Measurements from ENCODE around the gene PRIM2.
"Not testable (repeated sequence)": the region's sequence is repeated elsewhere in the genome, so short reads cannot be mapped to it uniquely, and the experiment has no call there.

Gene PRIM2

GRCh38 chr6:57432919-57433684, 115.7 kb downstream of the PRIM2 start:
- TF ChIP-seq, protein P1, sequence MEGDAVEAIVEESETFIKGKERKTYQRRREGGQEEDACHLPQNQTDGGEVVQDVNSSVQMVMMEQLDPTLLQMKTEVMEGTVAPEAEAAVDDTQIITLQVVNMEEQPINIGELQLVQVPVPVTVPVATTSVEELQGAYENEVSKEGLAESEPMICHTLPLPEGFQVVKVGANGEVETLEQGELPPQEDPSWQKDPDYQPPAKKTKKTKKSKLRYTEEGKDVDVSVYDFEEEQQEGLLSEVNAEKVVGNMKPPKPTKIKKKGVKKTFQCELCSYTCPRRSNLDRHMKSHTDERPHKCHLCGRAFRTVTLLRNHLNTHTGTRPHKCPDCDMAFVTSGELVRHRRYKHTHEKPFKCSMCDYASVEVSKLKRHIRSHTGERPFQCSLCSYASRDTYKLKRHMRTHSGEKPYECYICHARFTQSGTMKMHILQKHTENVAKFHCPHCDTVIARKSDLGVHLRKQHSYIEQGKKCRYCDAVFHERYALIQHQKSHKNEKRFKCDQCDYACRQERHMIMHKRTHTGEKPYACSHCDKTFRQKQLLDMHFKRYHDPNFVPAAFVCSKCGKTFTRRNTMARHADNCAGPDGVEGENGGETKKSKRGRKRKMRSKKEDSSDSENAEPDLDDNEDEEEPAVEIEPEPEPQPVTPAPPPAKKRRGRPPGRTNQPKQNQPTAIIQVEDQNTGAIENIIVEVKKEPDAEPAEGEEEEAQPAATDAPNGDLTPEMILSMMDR (IDR thresholded peaks at IDR 0.05): no peak
- Histone ChIP-seq H3K9me3 (no peaks in the 10 kb centered on the region), H3K27ac (no peak overlapping the region), H3K4me1 (ENCODE audit: control insufficient read depth in 1 of 2, insufficient read depth in 1 of 2, low read depth in 1 of 2, low read length in 1 of 2) (peaks cover 0 to 10% of the 10 kb centered on the region in 2 experiments), H3K27me3 (no peaks in the 10 kb centered on the region), H3K36me3 (no peaks in the 10 kb centered on the region), H3K4me3 (ENCODE audit: low read depth in 1 of 2, low read length in 1 of 2) (no peak overlapping the region)

DNA sequence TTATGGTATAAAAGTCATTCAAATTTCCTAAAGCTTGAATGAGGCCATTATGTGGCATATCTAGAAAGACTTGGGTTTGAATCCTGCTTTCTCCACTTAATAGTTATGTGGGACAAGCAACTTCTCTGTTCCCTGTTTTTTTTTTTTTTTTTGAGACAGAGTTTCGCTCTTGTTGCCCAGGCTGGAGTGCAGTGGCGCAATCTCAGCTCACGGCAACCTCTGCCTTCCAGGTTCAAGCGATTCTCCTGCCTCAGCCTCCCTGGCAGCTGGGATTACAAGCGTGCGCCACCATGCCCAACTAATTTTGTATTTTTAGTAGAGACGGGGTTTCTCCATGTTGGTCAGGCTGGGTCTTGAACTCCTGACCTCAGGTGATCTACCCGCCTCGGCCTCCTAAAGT, 116.4 kb downstream of the PRIM2 start:
- H3K9me3 ChIP-seq; H3K27me3 ChIP-seq; H3K4me3 ChIP-seq (ENCODE audit: low read depth in 1 of 2, low read length in 1 of 2); H3K36me3 ChIP-seq; H3K27ac ChIP-seq: not testable (repeated sequence)
- H3K4me1 ChIP-seq (ENCODE audit: control insufficient read depth in 1 of 2, insufficient read depth in 1 of 2, low read depth in 1 of 2, low read length in 1 of 2): peaks cover 0 to 10% of the 10 kb centered on the region in 2 experiments

DNA sequence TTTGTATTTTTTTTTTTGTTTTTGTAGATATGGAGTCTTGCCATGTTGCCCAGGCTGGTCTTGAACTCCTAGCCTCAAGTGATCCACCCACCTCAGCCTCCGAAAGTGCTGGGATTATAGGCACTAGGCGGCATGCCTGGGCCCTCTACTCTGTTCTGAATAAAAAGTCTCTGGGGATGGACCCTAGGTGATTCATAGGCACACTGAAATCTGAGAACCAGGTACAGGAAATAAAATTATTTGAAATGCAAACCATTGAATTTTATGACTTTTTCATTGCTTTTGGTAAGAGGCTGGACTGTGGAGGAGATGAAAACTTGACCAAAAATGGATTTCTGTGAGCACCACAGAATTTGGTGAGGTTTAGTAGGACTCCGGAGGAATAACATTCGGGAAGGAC, 117.5 kb downstream of the PRIM2 start:
- TF ChIP-seq, protein P1 (IDR thresholded peaks at IDR 0.05): no peak
- H3K27me3 ChIP-seq: no peaks in the 10 kb centered on the region
- H3K36me3 ChIP-seq: no peaks in the 10 kb centered on the region
- H3K9me3 ChIP-seq: no peaks in the 10 kb centered on the region
- peaks cover 0 to 10% of the 10 kb centered on the region in 2 experiments for H3K4me1 ChIP-seq (ENCODE audit: control insufficient read depth in 1 of 2, insufficient read depth in 1 of 2, low read depth in 1 of 2, low read length in 1 of 2)
- no peak overlapping the region for H3K27ac ChIP-seq
- H3K4me3 ChIP-seq (ENCODE audit: low read depth in 1 of 2, low read length in 1 of 2): no peak overlapping the region

DNA sequence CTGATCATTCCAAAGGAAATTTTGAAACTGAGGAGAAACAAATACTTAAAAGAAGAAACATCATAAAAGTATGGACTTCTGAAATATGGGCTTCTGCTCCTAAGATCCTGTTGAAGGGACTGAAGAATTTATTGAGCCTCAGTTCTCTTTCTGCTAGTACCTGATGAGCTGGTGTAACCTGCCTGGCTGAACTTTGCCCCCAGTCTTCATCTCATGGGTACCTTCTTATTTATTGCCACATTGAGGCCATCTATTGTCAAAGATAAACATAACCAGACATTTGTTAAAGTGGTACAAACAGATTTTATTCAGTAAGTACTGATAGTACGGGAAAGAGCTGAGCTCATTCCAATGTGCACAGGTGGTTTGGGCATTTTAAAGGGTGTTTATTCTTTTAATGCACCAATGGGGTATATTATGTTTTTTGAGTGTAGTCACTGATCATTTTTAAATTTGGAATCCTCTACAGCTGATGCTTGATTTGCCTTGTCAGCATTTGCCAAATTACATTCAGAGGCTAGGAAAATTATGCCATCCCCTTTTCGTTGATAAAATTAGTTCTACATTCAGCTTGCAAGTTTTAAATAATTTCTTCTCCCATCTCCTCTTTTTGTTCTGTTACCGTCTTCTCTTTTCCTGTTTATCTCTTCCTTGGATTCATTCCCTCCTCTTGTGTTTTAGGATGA, 118.2 kb downstream of the PRIM2 start:
- H3K27me3 ChIP-seq: no peaks in the 10 kb centered on the region
- no peaks in the 10 kb centered on the region for H3K9me3 ChIP-seq
- H3K4me3 ChIP-seq (ENCODE audit: low read depth in 1 of 2, low read length in 1 of 2): no peak overlapping the region
- H3K36me3 ChIP-seq: no peaks in the 10 kb centered on the region
- TF ChIP-seq, protein P1 (IDR thresholded peaks at IDR 0.05): no peak
- peaks cover 0 to 10% of the 10 kb centered on the region in 2 experiments for H3K4me1 ChIP-seq (ENCODE audit: control insufficient read depth in 1 of 2, insufficient read depth in 1 of 2, low read depth in 1 of 2, low read length in 1 of 2)
- no peak overlapping the region for H3K27ac ChIP-seq

- H3K9me3 ChIP-seq; H3K4me1 ChIP-seq (ENCODE audit: control insufficient read depth in 1 of 2, insufficient read depth in 1 of 2, low read depth in 1 of 2, low read length in 1 of 2); H3K36me3 ChIP-seq; H3K4me3 ChIP-seq (ENCODE audit: low read depth in 1 of 2, low read length in 1 of 2); H3K27ac ChIP-seq; H3K27me3 ChIP-seq: not testable (repeated sequence)
These were observed 123.3 kb downstream of the PRIM2 start for GRCh38 chr6:57440735-57441134.

- not testable (repeated sequence) for H3K9me3 ChIP-seq; H3K27ac ChIP-seq; H3K4me1 ChIP-seq (ENCODE audit: control insufficient read depth in 1 of 2, insufficient read depth in 1 of 2, low read depth in 1 of 2, low read length in 1 of 2); H3K27me3 ChIP-seq; H3K36me3 ChIP-seq; H3K4me3 ChIP-seq (ENCODE audit: low read depth in 1 of 2, low read length in 1 of 2)
These were observed 124.7 kb downstream of the PRIM2 start for GRCh38 chr6:57442133-57442532.

GRCh38 chr6:57443181-57443580, 125.8 kb downstream of the PRIM2 start:
- H3K9me3 ChIP-seq; H3K27ac ChIP-seq; H3K4me1 ChIP-seq (ENCODE audit: control insufficient read depth in 1 of 2, insufficient read depth in 1 of 2, low read depth in 1 of 2, low read length in 1 of 2); H3K4me3 ChIP-seq (ENCODE audit: low read depth in 1 of 2, low read length in 1 of 2); H3K36me3 ChIP-seq; H3K27me3 ChIP-seq: not testable (repeated sequence)

DNA sequence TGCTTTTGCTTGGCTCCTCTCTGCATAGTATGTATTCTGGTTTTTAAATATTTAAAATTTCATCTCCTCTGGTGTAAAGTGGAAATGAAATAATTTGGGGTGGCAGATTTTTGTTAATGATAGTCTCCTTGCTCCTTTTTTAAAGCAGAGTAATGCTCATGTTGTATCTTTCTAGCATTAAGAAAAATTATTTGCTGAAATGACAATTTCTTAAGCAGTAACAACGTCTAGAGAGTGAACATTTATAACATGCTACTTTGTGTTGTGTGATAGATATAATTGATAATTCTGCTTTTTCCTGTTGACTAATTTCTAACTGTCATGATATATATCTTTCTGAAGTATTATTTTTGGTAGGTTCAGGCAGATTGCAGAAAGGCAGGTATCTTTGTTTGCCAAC, 127.4 kb downstream of the PRIM2 start:
- not testable (repeated sequence) for H3K27me3 ChIP-seq; H3K4me1 ChIP-seq (ENCODE audit: control insufficient read depth in 1 of 2, insufficient read depth in 1 of 2, low read depth in 1 of 2, low read length in 1 of 2); H3K9me3 ChIP-seq; H3K4me3 ChIP-seq (ENCODE audit: low read depth in 1 of 2, low read length in 1 of 2); H3K36me3 ChIP-seq; H3K27ac ChIP-seq

DNA sequence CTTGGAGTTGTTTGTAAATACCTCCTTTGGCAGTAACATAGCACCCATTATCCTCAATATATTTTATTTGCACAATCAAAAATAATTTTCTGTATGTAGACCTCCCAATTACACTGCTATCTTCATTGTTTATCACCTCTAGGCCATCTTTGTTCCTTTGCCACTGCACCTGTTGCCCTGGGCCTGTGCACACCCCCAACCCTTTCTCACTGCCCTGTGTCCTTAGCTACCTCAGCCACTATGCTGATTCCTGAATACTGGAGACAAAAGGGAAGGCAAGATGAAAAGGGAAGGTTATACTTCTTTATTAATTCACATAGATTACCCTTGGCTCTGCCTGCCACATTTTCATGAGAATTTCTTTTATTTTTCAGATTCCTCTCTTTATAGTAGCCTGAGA, 127.9 kb downstream of the PRIM2 start:
- H3K27ac ChIP-seq; H3K36me3 ChIP-seq; H3K4me1 ChIP-seq (ENCODE audit: control insufficient read depth in 1 of 2, insufficient read depth in 1 of 2, low read depth in 1 of 2, low read length in 1 of 2); H3K27me3 ChIP-seq; H3K9me3 ChIP-seq; H3K4me3 ChIP-seq (ENCODE audit: low read depth in 1 of 2, low read length in 1 of 2): not testable (repeated sequence)

DNA sequence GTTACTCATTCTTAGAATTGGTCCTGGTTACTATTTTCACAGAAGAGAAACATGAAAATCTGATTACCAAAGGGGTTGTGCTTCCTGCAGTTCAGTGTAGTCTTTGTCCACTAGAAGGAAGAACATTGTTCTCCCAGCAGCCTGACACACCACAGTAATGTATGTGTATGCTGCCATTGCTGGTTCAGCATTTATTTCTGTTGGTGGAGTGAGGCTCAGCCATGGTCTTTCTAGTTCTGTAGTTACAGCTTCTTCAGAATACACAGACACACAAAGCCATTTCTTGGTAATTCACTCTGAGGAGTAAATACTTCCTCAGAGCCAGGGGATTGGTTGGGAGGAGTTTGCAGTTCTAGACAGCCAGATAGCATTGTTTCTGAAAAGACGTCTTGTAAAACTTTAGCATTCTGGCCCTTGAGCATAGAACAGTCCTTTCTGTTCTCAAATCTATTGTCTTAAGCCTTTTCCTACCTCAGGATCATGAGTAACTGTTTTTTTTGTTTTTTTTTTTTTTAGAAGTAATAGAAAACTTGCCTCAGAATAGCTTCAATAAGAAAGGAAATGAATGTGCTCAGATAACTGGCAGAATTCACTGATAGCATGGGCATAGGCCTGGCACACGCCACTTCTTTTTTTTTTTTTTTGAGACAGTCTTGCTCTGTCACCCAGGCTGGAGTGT, 128.5 kb downstream of the PRIM2 start:
- not testable (repeated sequence) for H3K27ac ChIP-seq; H3K27me3 ChIP-seq; H3K4me3 ChIP-seq (ENCODE audit: low read depth in 1 of 2, low read length in 1 of 2); H3K4me1 ChIP-seq (ENCODE audit: control insufficient read depth in 1 of 2, insufficient read depth in 1 of 2, low read depth in 1 of 2, low read length in 1 of 2); H3K9me3 ChIP-seq; H3K36me3 ChIP-seq
